ENCODE data around the gene ZBED1.

- TF ChIP-seq FOXK2 (IDR thresholded peaks at IDR 0.05) (no peak), FOXM1 (IDR thresholded peaks at IDR 0.05; ENCODE audit: borderline replicate concordance) (no peak), ELF4 (IDR thresholded peaks at IDR 0.05) (no peak), SP1 (IDR thresholded peaks at IDR 0.05) (no peak), BHLHE40 (IDR thresholded peaks at IDR 0.05; ENCODE audit: borderline replicate concordance) (no peak), TARDBP (IDR thresholded peaks at IDR 0.05) (no peak), NFRKB (IDR thresholded peaks at IDR 0.05) (no peak), ZNF384 (IDR thresholded peaks at IDR 0.05) (no peak), ARNT (IDR thresholded peaks at IDR 0.05) (no peak), FOXA1 (IDR thresholded peaks at IDR 0.05) (no peak)
- TF ChIP-seq, protein P1, sequence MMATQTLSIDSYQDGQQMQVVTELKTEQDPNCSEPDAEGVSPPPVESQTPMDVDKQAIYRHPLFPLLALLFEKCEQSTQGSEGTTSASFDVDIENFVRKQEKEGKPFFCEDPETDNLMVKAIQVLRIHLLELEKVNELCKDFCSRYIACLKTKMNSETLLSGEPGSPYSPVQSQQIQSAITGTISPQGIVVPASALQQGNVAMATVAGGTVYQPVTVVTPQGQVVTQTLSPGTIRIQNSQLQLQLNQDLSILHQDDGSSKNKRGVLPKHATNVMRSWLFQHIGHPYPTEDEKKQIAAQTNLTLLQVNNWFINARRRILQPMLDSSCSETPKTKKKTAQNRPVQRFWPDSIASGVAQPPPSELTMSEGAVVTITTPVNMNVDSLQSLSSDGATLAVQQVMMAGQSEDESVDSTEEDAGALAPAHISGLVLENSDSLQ (IDR thresholded peaks at IDR 0.05) = no peak
Observed at GRCh38 chrX:2521092-2521926, 20.5 kb upstream of the ZBED1 start.
